ENCODE results near the gene WNT3A.
"Not testable (repeated sequence)": the region's sequence is repeated elsewhere in the genome, so short reads cannot be mapped to it uniquely, and the experiment has no call there.

The WNT3A gene

DNA sequence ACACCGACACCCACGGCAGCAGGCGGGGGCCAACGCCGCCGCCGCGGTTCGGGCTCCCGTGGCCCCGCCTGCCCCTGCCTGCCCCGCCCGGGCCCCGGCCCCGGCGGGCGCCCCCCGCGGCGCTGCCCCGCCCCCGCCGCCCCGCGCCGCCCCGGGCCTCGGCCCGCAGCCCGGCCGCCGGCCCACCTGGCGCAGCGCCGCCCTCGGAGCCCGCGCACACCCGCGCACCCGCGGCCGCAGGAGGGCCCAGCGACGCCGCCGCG is at the start of gene WNT3A:
Gene WNT3A, plus strand, starts transcription at position 213 of the 263 bp plus-strand sequence. CDS start 131 bp downstream, outside the sequence.
- DNase-seq, result no peak

DNA sequence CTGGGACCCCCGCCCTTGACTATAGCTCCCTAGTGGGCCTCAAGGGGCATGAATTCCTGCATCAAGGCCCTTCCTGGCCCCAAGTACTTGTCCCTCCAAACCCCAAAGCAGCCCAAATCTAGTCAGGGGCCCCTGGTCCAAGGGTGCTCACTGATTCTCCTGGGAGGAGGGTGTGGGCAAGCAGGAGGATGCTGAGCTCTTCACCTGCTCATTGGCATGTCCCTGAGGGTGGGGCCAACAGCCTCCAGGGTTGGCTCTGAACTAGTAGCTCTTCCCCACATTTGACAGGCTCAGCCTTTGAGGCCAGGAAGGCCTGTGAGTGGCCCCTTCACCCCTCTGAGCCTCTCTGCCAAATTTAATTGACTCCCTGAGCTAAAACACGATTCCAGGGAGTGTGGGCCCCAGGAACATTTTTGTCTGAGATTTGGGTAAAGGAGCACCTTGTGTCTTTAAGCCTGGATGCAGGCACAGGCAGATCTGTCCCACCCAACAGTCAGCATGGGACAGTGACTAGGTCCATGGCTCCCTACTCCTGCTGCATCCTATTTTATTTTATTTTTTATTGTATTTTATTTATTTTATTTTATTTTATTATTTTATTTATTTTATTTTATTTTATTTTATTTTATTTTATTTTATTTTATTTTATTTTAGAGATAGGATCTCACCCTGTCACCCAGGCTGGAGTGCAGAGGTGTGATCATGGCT is 48.0 kb upstream of the WNT3A start:
- no peak for DNase-seq

- no peak for DNase-seq
Measured at GRCh38 chr1:227959325-227959860, 47.4 kb upstream of the WNT3A start.

DNA sequence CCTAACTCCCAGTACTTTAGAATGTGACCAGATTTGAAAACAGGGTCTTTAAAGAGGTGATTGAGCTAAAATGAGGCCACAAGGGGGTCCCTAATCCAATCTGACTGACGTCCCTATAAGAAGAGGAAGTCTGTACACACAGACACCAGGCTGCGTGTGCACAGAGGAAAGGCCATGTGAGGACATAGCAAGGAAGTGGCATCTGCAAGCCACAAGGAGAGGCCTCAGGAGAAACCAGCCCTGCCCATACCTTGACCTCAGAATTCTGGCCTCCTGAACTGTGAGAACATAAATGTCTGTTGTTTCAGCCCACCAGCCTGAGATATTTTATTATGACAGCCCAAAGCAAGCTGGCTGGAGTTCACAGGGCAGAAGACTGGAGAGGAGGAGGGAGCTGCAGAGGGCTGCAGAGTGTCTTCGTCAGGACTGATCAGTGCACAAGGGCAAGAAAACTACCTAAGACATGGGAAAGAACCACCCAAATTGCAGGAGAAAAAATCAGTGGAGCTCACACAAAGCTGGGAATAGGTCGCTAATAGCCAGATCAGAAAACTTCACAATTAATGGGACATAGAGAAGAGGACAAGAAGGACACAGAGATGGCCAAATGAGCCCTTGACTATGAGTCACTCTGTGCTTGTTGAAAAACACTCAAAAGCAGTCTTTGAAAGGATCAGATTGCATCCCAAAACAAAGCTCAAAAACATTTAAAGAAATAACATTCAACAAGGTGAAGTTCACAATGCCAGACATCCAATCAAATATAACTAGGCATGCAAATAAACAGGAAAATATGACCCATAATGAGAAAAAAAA is 44.9 kb upstream of the WNT3A start:
- no peak for DNase-seq

- DNase-seq, result not testable (repeated sequence)
Measured at GRCh38 chr1:227966733-227967132, 40.1 kb upstream of the WNT3A start.

- DNase-seq, result not testable (repeated sequence)
Measured at GRCh38 chr1:227967815-227968214, 39.0 kb upstream of the WNT3A start.

- not testable (repeated sequence) for DNase-seq
Measured at GRCh38 chr1:227970076-227970995, 36.5 kb upstream of the WNT3A start.

DNA sequence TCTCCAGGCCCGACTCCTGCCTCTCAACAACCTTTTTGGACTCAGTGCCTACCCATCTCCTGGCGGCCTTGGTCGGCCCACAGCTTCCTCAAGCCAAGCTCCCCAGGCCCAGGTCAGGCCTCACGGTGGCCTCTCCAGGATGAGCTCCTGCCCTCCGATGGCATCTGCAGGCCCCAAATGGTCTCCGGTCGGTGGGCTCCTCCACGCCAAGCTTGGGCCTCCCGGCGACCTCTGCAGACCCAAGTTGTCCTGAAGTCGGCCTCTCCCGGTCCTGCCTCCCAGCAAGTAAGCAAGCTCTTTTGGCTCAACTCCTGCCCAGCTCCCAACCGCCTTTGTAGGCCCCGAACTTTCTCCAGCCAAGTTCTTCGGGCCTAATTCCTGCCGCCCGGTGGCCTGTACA is 35.6 kb upstream of the WNT3A start:
- DNase-seq, result not testable (repeated sequence)

- DNase-seq, result not testable (repeated sequence)
Measured at GRCh38 chr1:227971643-227972282, 35.0 kb upstream of the WNT3A start.

- DNase-seq, result not testable (repeated sequence)
Measured at GRCh38 chr1:227972283-227972679, 34.5 kb upstream of the WNT3A start.

GRCh38 chr1:227972843-227973374 is 33.9 kb upstream of the WNT3A start:
- not testable (repeated sequence) for DNase-seq

DNA sequence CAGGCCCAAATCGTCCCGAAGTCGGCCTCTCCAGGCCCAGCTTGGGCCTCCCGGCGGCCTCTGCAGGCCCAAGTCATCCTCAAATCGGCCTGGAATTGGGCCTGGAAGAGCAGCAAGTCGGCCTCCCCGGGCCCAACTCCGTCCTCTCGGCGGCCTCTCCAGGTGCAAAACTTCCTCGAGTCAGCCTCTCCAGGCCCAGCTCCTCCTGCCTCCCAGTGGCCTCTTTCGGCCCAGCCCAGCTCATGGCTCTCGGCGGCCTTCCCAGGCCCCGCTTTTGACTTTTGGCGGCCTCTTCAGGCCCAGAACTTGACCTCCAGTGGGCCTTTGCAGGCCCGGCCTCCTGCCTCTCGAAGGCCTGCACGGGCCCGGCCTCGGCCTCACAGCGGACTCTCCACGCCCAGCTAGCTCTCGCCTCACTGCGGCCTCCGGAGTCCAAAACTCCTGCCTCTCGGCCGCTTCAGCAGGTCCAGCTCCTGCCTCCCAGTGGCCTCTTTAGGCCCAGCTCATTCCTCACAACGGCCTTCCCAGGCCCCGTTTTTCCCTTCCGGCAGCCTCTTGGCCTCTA is 33.0 kb upstream of the WNT3A start:
- not testable (repeated sequence) for DNase-seq

GRCh38 chr1:227975583-227976283 is 31.1 kb upstream of the WNT3A start:
- not testable (repeated sequence) for DNase-seq

DNA sequence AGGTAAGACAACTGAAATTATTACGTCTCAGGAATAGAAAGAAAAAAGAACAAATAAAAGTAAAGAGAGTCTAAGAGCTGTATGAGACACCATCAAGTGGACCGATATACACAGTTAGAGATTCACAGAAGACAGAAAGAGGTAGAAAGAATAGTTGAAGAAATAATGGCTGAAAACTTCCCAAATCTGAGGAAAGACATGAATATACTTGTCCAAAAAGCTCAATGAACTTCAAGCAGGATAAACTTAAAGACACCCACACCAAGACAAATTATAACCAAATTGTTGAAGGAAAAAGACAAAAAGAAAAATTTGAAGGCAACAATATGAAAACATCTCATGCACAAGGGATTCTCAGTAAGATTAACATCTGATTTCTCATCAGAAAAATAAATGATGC is 19.6 kb upstream of the WNT3A start:
- DNase-seq, result no peak

- no peak for DNase-seq
Measured at GRCh38 chr1:227994632-227995300, 12.0 kb upstream of the WNT3A start.

- no peak for DNase-seq
Measured at GRCh38 chr1:227996187-227996950, 10.4 kb upstream of the WNT3A start.

GRCh38 chr1:227998374-227999055 is 8.3 kb upstream of the WNT3A start:
- no peak for DNase-seq

DNA sequence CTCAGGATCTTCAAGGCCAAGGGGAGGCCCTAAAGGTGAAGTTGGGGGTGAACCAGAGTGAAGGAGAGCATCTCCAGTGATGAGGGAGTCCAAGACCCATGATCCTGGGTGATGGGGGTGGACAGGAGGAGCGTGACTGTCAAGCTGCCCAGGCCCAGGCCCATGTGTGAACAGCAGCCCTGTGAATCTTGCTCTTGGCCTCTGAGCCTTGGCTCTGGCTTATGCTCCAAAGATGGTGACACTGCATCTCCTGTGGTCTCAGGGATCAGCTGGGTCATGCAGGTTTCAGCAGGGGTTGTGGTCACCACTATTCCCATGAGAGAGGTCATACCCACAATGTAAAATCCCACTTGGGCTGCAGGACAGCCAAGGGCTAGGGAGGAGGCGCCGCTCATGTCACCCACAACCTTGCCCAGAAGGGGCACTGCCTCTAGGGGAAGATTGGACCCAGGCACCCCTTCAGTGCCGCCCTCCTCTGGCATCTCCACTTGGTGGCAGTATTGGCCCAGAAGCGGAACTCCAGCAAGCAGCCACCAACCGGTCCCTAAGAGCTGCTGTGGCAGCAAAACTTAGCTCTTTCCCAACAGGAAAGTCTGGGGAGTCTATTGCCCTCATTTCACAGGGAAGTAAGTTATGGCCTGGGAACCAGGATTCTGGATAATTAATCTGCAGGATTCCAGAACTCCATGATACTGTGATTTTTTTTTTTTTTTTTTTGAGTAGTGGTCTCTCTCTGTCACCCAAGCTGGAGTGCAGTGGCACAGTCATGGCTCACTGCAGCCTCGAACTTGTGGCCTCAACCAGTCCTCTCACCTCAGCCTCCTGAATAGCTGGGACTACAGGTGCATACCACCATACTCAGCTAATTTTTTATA is 7.5 kb upstream of the WNT3A start:
- peak; percentile 70 for DNase-seq
